HepG2 (cell line): Measurements from ENCODE around the gene STK10. TPM values are rescaled to one million over a fixed set of nuclear protein-coding genes. Genes with fewer than 3 reads are reported as not detected.
A peak's percentile ranks its signal among the peaks of the same experiment; 100 is the strongest.

Source experiments
- CCAR2 ChIP-seq: fragments of 200-400 bp; formaldehyde crosslinking; optimal IDR thresholded peaks from 2 replicates; pipeline ENCODE3; 2018; ENCODE audit warnings: low read depth, mild to moderate bottlenecking, low read length, moderate library complexity
- CERS6 ChIP-seq: sonication (generic); formaldehyde crosslinking; IDR thresholded peaks from 2 replicates; pipeline ENCODE4 v1.5.0; 2020; ENCODE audit warnings: missing genetic modification reagents
- DMAP1 ChIP-seq: IDR thresholded peaks from 2 replicates; pipeline ENCODE4 v1.6.1; 2016
- EED ChIP-seq: sonication (generic); formaldehyde crosslinking; IDR thresholded peaks from 2 replicates; pipeline ENCODE4 v1.5.0; 2020; ENCODE audit warnings: mild to moderate bottlenecking, missing genetic modification reagents
- ELF3 ChIP-seq: IDR thresholded peaks from 2 replicates; pipeline ENCODE4 v1.6.1; 2016; ENCODE audit warnings: missing genetic modification reagents, missing compliant biosample characterization
- MAFK ChIP-seq, 2 experiments: IDR thresholded peaks in 1 of 2; conservative IDR thresholded peaks in 1 of 2; 2 replicates each; pipeline ENCODE4 v1.6.1; 2011; ENCODE audit warnings: improper control_type of control experiment in 2 of 2, low read length in 2 of 2
- RARG ChIP-seq: sonication (generic); formaldehyde crosslinking; IDR thresholded peaks from 2 replicates; pipeline ENCODE4 v1.4.0; 2020; ENCODE audit warnings: low read depth, mild to moderate bottlenecking, missing genetic modification reagents
- RFXAP ChIP-seq: sonication (generic); formaldehyde crosslinking; IDR thresholded peaks from 2 replicates; pipeline ENCODE4 v1.4.0; 2020; ENCODE audit warnings: missing genetic modification reagents, borderline replicate concordance
- STAT5B ChIP-seq: sonication (generic); formaldehyde crosslinking; IDR thresholded peaks from 2 replicates; pipeline ENCODE4 v1.4.0; 2020; ENCODE audit warnings: missing genetic modification reagents
- THAP11 ChIP-seq: IDR thresholded peaks from 2 replicates; pipeline ENCODE4 v1.6.1; 2016; ENCODE audit warnings: missing biosample characterization, missing genetic modification reagents
- ZBTB42 ChIP-seq: sonication (generic); formaldehyde crosslinking; IDR thresholded peaks from 2 replicates; pipeline ENCODE4 v1.5.0; 2020; ENCODE audit warnings: mild to moderate bottlenecking, missing genetic modification reagents
- ZNF609 ChIP-seq: sonication (generic); formaldehyde crosslinking; IDR thresholded peaks from 2 replicates; pipeline ENCODE4 v1.4.0; 2020; ENCODE audit warnings: mild to moderate bottlenecking, missing genetic modification reagents, borderline replicate concordance
- ZSCAN5A ChIP-seq: sonication (generic); formaldehyde crosslinking; IDR thresholded peaks from 2 replicates; pipeline ENCODE4 v1.8.0; 2022; ENCODE audit warnings: mild to moderate bottlenecking, missing genetic modification reagents, borderline replicate concordance
- polyA plus RNA-seq, 8 experiments: library from polyadenylated mRNA; depleted of rRNA in 3 of 8; stranded (reverse) in 7 of 8; unstranded in 1 of 8; fragments of >200 nt; fragmentation: Illumina TruSeq in 4 of 8; extraction: Trizol in 4 of 8; gene quantifications; 2 replicates each; pipeline versions ENCODE4 v1.2.1 to v1.2.3, GENCODE V29; 2011 to 2016; ENCODE audit warnings: low read depth in 4 of 8, missing spikeins in 1 of 8, mixed read lengths in 1 of 8; ENCODE audit not compliant: insufficient read depth in 1 of 8
- total RNA-seq, 5 experiments: library from RNA; depleted of rRNA; stranded (reverse); fragments of >200 nt; fragmentation: Illumina TruSeq; extraction: Trizol; gene quantifications; 2 replicates each; pipeline ENCODE4 v1.2.3, GENCODE V29; 2016; ENCODE audit warnings: low read depth in 1 of 5
- TF ChIP-seq, protein P1 (sequence below): sonication (generic); formaldehyde crosslinking; IDR thresholded peaks from 2 replicates; pipeline ENCODE4 v1.5.0; 2020; ENCODE audit warnings: mild to moderate bottlenecking, missing genetic modification reagents
- TF ChIP-seq, protein P2 (sequence below): sonication (generic); formaldehyde crosslinking; IDR thresholded peaks from 2 replicates; pipeline ENCODE4 v1.8.1; 2023; ENCODE audit warnings: mild to moderate bottlenecking, missing genetic modification reagents
- TF ChIP-seq, protein P3 (sequence below): sonication (generic); formaldehyde crosslinking; IDR thresholded peaks from 2 replicates; pipeline ENCODE4 v1.4.0; 2020; ENCODE audit warnings: missing genetic modification reagents, borderline replicate concordance

STK10 gene
- total and polyA plus RNA-seq, 2 of the 13 experiments (the other 11 are each of a cell fraction or from before 2014, with no cell fraction given): 7.0 to 7.2 TPM

DNA sequence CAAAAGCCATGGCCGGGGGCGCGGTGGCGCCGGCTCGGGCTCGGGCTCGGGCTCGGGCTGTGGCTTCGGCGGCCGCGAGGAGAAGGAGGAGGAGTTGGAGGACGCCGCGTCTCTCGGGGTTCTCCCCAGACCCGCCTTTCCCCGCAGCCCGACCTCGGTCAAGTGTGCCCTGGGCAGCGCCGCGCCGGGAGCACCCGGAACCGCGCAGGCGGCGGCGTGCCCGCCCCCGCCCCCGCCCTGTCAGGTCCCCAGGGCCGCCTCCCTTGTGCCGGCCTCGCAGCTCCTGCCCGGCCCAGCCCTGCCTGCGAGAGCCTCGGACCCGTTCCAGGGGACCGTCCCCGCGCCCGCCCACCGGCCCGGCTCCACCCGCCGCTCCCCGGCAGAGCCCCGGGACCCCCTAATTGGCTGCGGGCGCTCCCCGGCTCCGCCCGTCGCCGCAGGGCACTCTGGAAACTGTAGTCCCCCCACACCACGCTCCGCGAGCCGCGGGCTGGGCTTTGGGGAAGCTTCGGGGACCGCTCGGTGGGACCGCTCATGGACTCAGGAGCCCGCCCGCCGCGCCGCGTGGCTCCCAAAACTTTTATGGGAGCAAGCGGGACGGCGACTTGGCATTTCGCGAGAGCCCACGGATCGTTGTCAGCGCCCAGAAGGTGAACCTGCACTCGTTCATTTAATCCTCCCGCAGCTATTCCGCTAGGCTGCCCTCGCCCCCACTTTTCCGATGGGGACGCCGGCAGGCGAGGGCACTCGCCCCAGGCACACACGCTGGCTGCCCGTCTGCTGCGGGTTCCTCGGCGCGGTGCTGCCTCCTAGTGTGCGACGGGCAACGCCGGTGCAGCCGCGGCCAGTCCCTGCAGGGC is at the start of gene STK10 (continued):
- TF ChIP-seq, protein P1, sequence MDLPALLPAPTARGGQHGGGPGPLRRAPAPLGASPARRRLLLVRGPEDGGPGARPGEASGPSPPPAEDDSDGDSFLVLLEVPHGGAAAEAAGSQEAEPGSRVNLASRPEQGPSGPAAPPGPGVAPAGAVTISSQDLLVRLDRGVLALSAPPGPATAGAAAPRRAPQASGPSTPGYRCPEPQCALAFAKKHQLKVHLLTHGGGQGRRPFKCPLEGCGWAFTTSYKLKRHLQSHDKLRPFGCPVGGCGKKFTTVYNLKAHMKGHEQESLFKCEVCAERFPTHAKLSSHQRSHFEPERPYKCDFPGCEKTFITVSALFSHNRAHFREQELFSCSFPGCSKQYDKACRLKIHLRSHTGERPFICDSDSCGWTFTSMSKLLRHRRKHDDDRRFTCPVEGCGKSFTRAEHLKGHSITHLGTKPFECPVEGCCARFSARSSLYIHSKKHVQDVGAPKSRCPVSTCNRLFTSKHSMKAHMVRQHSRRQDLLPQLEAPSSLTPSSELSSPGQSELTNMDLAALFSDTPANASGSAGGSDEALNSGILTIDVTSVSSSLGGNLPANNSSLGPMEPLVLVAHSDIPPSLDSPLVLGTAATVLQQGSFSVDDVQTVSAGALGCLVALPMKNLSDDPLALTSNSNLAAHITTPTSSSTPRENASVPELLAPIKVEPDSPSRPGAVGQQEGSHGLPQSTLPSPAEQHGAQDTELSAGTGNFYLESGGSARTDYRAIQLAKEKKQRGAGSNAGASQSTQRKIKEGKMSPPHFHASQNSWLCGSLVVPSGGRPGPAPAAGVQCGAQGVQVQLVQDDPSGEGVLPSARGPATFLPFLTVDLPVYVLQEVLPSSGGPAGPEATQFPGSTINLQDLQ: peak; percentile 80; the same call in 1 of the 2 replicates
- TF ChIP-seq DMAP1 (no peak; the same call in 1 of the 2 replicates), CERS6 (CRISPR knock-in tag) (0 out of 2 replicates have a peak, but pooled peaks have one; percentile 10), MAFK (conservative IDR thresholded peaks at IDR 0.05 in 1 of 2, IDR thresholded peaks at IDR 0.05 in 1 of 2; ENCODE audit: low read length in 2 of 2) (no peak), ZSCAN5A (CRISPR knock-in tag) (peak; percentile 62; the same call in 1 of the 2 replicates), ZNF609 (CRISPR knock-in tag) (no peak), RARG (CRISPR knock-in tag) (no peak), RFXAP (peak; percentile 73; the same call in 1 of the 2 replicates), CCAR2 (no peak), ZBTB42 (no peak), THAP11 (CRISPR knock-in tag) (peak; percentile 97), ELF3 (CRISPR knock-in tag) (no peak), EED (CRISPR knock-in tag) (no peak), STAT5B (CRISPR knock-in tag) (no peak)
- TF ChIP-seq, protein P2, sequence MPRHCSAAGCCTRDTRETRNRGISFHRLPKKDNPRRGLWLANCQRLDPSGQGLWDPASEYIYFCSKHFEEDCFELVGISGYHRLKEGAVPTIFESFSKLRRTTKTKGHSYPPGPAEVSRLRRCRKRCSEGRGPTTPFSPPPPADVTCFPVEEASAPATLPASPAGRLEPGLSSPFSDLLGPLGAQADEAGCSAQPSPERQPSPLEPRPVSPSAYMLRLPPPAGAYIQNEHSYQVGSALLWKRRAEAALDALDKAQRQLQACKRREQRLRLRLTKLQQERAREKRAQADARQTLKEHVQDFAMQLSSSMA (CRISPR knock-in tag): no peak
- TF ChIP-seq, protein P3, sequence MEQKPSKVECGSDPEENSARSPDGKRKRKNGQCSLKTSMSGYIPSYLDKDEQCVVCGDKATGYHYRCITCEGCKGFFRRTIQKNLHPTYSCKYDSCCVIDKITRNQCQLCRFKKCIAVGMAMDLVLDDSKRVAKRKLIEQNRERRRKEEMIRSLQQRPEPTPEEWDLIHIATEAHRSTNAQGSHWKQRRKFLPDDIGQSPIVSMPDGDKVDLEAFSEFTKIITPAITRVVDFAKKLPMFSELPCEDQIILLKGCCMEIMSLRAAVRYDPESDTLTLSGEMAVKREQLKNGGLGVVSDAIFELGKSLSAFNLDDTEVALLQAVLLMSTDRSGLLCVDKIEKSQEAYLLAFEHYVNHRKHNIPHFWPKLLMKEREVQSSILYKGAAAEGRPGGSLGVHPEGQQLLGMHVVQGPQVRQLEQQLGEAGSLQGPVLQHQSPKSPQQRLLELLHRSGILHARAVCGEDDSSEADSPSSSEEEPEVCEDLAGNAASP (CRISPR knock-in tag): 0 out of 2 replicates have a peak, but pooled peaks have one; percentile 38
